GM18498 (cell line): ENCODE results near the gene TIGD6.
"Not testable (repeated sequence)": the region's sequence is repeated elsewhere in the genome, so short reads cannot be mapped to it uniquely, and the experiment has no call there.

Experiments used
- ATAC-seq: cut with Tn5 transposase; IDR thresholded peaks from one replicate; pipeline ENCODE4 v1.9.1; 2021; ENCODE audit warnings: mild to moderate bottlenecking, moderate library complexity; ENCODE audit not compliant: unreplicated experiment

TIGD6 gene

GRCh38 chr5:149943177-149943949 is 57.1 kb downstream of the TIGD6 start:
- not testable (repeated sequence) for ATAC-seq
